ENCODE measurements around the gene TMEM233. TPM values are rescaled to one million over a fixed set of nuclear protein-coding genes. Genes with fewer than 3 reads are reported as not detected.

TMEM233 gene
- polyA plus RNA-seq, 3 donors, result not detected

DNA sequence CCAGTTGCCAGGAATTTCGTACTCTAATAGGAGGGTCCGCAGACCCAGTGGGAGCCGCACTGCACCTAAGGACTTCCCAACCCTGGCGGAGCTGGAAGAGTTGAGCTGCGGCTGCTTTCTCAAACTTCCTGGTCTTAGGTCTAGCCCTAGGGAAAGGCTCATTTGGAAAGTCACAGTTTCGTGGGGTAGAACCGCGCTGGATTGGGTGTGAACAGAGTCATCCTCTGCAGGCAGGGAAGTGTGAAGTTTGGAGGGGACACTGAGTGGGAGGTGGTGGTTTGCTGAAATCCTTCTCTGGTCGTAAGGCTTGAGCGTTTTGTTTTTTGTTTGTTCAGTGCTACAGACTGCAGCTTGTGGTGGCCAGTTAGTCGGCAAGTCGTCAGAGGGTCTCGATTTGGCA is 93.2 kb downstream of the TMEM233 start:
- no peaks in the 10 kb centered on the region for H3K9me3 ChIP-seq (replicated peaks in 1 of 2; ENCODE audit: control insufficient read depth in 1 of 2, insufficient read depth in 1 of 2, low read length in 2 of 2)
- no peak overlapping the region for H3K4me2 ChIP-seq (replicated peaks; ENCODE audit: extremely low read depth, low read length, poor library complexity, severe bottlenecking)
- no peaks in the 10 kb centered on the region for H4K20me1 ChIP-seq (ENCODE audit: insufficient read depth, low read length)
- Mint-ChIP-seq H3K9me3 (no peaks in the 10 kb centered on the region), H3K27ac (peak overlapping the region in 1 of 7 donors; percentile 55), H3K36me3 (peaks cover 27 to 62% of the 10 kb centered on the region in 2 donors), H3K4me3 (no peak overlapping the region), H3K27me3 (ENCODE audit: low read depth in 3 of 3) (no peaks in the 10 kb centered on the region), H3K4me1 (peaks cover 13% of the 10 kb centered on the region)
- H2AFZ ChIP-seq (ENCODE audit: insufficient read depth, low read depth, low read length, poor library complexity, severe bottlenecking), result no peak overlapping the region
- TF ChIP-seq, protein P1, sequence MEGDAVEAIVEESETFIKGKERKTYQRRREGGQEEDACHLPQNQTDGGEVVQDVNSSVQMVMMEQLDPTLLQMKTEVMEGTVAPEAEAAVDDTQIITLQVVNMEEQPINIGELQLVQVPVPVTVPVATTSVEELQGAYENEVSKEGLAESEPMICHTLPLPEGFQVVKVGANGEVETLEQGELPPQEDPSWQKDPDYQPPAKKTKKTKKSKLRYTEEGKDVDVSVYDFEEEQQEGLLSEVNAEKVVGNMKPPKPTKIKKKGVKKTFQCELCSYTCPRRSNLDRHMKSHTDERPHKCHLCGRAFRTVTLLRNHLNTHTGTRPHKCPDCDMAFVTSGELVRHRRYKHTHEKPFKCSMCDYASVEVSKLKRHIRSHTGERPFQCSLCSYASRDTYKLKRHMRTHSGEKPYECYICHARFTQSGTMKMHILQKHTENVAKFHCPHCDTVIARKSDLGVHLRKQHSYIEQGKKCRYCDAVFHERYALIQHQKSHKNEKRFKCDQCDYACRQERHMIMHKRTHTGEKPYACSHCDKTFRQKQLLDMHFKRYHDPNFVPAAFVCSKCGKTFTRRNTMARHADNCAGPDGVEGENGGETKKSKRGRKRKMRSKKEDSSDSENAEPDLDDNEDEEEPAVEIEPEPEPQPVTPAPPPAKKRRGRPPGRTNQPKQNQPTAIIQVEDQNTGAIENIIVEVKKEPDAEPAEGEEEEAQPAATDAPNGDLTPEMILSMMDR (IDR thresholded peaks at IDR 0.05), result no peak
- H3K4me1 ChIP-seq (ENCODE audit: control insufficient read depth in 1 of 2, insufficient read depth in 2 of 2, low read length in 2 of 2), result peaks cover 14 to 18% of the 10 kb centered on the region in 2 donors
- H3K27ac ChIP-seq (ENCODE audit: low read depth in 1 of 2, low read length in 2 of 2), result no peak overlapping the region
- DNase-seq, result no peak
- peaks cover under 1 to 82% of the 10 kb centered on the region in 2 donors for H3K36me3 ChIP-seq (replicated peaks in 1 of 2; ENCODE audit: control insufficient read depth in 1 of 2, insufficient read depth in 2 of 2, low read length in 2 of 2)
- 89% methylated on average over 9 of the region's 13 CpGs for WGBS (ENCODE audit: insufficient coverage)
- no peaks in the 10 kb centered on the region for H3K79me2 ChIP-seq (ENCODE audit: insufficient read depth, low read length)
- no peaks in the 10 kb centered on the region for H3K27me3 ChIP-seq (ENCODE audit: control insufficient read depth in 2 of 2, insufficient read depth in 2 of 2, low read length in 2 of 2)
- intact Hi-C loops (cut with micrococcal nuclease), result no loop called here
- no peak overlapping the region for H3K9ac ChIP-seq (ENCODE audit: insufficient read depth, low read length, poor library complexity, severe bottlenecking)
- H3K4me3 ChIP-seq (replicated peaks in 1 of 3; ENCODE audit: low read depth in 2 of 3, low read length in 3 of 3), result no peak overlapping the region

DNA sequence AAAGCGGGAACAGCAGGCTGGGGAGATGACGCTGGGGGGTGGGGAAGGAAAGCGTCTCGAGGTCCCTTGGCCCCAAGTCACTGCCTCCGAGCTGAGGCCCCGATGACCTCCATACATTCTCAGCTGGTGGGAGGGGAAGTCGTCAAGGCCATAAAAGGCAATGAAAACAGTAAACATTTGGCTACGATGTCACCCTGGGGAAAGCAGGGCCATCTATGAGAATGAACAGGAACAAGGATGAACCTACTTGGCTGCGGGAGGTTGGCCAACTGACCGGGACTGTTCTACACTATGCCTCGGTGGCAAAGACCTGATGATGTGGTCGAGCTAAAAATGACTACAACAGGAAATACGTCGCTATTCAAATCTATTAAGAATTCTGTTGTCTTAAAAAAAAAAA is 93.8 kb downstream of the TMEM233 start:
- Histone ChIP-seq H3K4me1 (ENCODE audit: control insufficient read depth in 1 of 2, insufficient read depth in 2 of 2, low read length in 2 of 2) (peaks cover 8 to 12% of the 10 kb centered on the region in 2 donors), H3K4me2 (replicated peaks; ENCODE audit: extremely low read depth, low read length, poor library complexity, severe bottlenecking) (no peak overlapping the region), H2AFZ (ENCODE audit: insufficient read depth, low read depth, low read length, poor library complexity, severe bottlenecking) (no peak overlapping the region), H4K20me1 (ENCODE audit: insufficient read depth, low read length) (no peaks in the 10 kb centered on the region), H3K9ac (ENCODE audit: insufficient read depth, low read length, poor library complexity, severe bottlenecking) (no peak overlapping the region), H3K27me3 (ENCODE audit: control insufficient read depth in 2 of 2, insufficient read depth in 2 of 2, low read length in 2 of 2) (no peaks in the 10 kb centered on the region), H3K79me2 (ENCODE audit: insufficient read depth, low read length) (no peaks in the 10 kb centered on the region), H3K4me3 (replicated peaks in 1 of 3; ENCODE audit: low read depth in 2 of 3, low read length in 3 of 3) (no peak overlapping the region), H3K36me3 (replicated peaks in 1 of 2; ENCODE audit: control insufficient read depth in 1 of 2, insufficient read depth in 2 of 2, low read length in 2 of 2) (peaks cover 0 to 83% of the 10 kb centered on the region in 2 donors), H3K27ac (ENCODE audit: low read depth in 1 of 2, low read length in 2 of 2) (no peak overlapping the region), H3K9me3 (replicated peaks in 1 of 2; ENCODE audit: control insufficient read depth in 1 of 2, insufficient read depth in 1 of 2, low read length in 2 of 2) (no peaks in the 10 kb centered on the region)
- TF ChIP-seq, protein P1 (IDR thresholded peaks at IDR 0.05), result no peak
- Mint-ChIP-seq H3K27me3 (ENCODE audit: low read depth in 3 of 3) (no peaks in the 10 kb centered on the region), H3K36me3 (peaks cover 26 to 62% of the 10 kb centered on the region in 2 donors), H3K9me3 (no peaks in the 10 kb centered on the region), H3K27ac (peak overlapping the region in 1 of 7 donors; percentile 67), H3K4me1 (peaks cover 7% of the 10 kb centered on the region), H3K4me3 (no peak overlapping the region)
- WGBS (ENCODE audit: insufficient coverage), result 94% methylated on average over 8 of the region's 14 CpGs
- DNase-seq, result no peak
- intact Hi-C loops (cut with micrococcal nuclease), result no loop called here
